22Rv1 (cell line): ENCODE measurements around the gene ZNF791.
A peak's percentile ranks its signal among the peaks of the same experiment; 100 is the strongest.

Source experiments
- H3K27ac ChIP-seq: fragments of 450-650 bp; 2 replicates; pipeline ENCODE4 v1.5.1; 2017
- CTCF ChIP-seq: fragments of 450-650 bp; IDR thresholded peaks from 2 replicates; pipeline ENCODE4 v1.5.1; 2017; ENCODE audit warnings: mild to moderate bottlenecking
- ZFX ChIP-seq: fragments of 450-650 bp; IDR thresholded peaks from 2 replicates; pipeline ENCODE4 v1.6.1; 2017; ENCODE audit warnings: antibody characterized with exemption, borderline replicate concordance

The ZNF791 gene

GRCh38 chr19:12647490-12648071, 36.9 kb downstream of the ZNF791 start:
- TF ChIP-seq CTCF, result no peak
- TF ChIP-seq ZFX, result no peak

GRCh38 chr19:12648088-12648487, 37.4 kb downstream of the ZNF791 start:
- peak; percentile 82 for TF ChIP-seq CTCF
- no peak for TF ChIP-seq ZFX
- peak overlapping the region; percentile 65 for H3K27ac ChIP-seq

More at GRCh38 chr19:12647490-12648071, 36.9 kb downstream of the ZNF791 start:
- peak overlapping the region; percentile 65 for H3K27ac ChIP-seq

- TF ChIP-seq CTCF, result no peak
- TF ChIP-seq ZFX, result no peak
- H3K27ac ChIP-seq, result no peak overlapping the region
Observed at GRCh38 chr19:12649941-12650340, 39.2 kb downstream of the ZNF791 start.

- no peak for TF ChIP-seq CTCF
- TF ChIP-seq ZFX, result no peak
- no peak overlapping the region for H3K27ac ChIP-seq
Observed at GRCh38 chr19:12652219-12652618, 41.5 kb downstream of the ZNF791 start.

- no peak overlapping the region for H3K27ac ChIP-seq
- TF ChIP-seq CTCF, result no peak
- TF ChIP-seq ZFX, result no peak
Observed at GRCh38 chr19:12655546-12655945, 44.8 kb downstream of the ZNF791 start.

- no peak for TF ChIP-seq ZFX
- TF ChIP-seq CTCF, result no peak
- no peak overlapping the region for H3K27ac ChIP-seq
Observed at GRCh38 chr19:12656899-12657571, 46.3 kb downstream of the ZNF791 start.

GRCh38 chr19:12657966-12658365, 47.2 kb downstream of the ZNF791 start:
- no peak for TF ChIP-seq ZFX
- 0 out of 2 replicates have a peak, but pooled peaks have one; percentile 12 for TF ChIP-seq CTCF
- H3K27ac ChIP-seq, result no peak overlapping the region
